ENCODE data around the gene GARNL3. TPM values are rescaled to one million over a fixed set of nuclear protein-coding genes. Genes with fewer than 3 reads are reported as not detected.

The GARNL3 gene
- total RNA-seq, 2 experiments from 2014 or later = 3.8 to 4.2 TPM

DNA sequence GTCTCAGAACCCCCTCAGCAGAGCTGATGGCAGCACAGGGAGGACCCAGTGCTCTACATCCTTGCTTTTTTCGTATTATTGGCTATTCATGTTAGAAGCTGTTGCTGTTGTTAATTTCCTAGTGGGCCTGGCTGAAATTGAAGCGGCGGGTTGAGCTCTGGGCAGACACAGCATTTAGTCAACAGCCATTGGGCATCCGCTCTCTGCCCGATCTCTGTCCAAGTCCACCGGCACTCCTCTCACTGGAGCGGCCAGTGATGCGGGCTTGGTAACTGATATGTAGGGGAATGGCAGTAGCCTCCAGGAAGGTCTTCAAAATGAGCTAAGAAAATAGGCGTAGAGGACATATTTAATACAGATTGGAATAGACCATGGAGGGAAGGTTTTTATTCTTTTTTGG is 1.3 kb upstream of the GARNL3 start:
- DNase-seq (no peak), ATAC-seq (no peak)
- no peaks in the 10 kb centered on the region for H3K36me3 Mint-ChIP-seq (ENCODE audit: low read depth)
- no peak overlapping the region for H3K27ac Mint-ChIP-seq
- ChIA-PET POLR2A (no interaction called here), CTCF (interaction anchor here (0.7 to 2.1 kb wide), 2 partner anchors 19 to 322 kb away, joined by 3 to 5 read pairs; no protein-coding TSS in a partner anchor)
- intact Hi-C loops (cut with micrococcal nuclease) = no loop called here
- H3K4me1 Mint-ChIP-seq (ENCODE audit: low read depth) = no peaks in the 10 kb centered on the region
- TF ChIP-seq, protein P1, sequence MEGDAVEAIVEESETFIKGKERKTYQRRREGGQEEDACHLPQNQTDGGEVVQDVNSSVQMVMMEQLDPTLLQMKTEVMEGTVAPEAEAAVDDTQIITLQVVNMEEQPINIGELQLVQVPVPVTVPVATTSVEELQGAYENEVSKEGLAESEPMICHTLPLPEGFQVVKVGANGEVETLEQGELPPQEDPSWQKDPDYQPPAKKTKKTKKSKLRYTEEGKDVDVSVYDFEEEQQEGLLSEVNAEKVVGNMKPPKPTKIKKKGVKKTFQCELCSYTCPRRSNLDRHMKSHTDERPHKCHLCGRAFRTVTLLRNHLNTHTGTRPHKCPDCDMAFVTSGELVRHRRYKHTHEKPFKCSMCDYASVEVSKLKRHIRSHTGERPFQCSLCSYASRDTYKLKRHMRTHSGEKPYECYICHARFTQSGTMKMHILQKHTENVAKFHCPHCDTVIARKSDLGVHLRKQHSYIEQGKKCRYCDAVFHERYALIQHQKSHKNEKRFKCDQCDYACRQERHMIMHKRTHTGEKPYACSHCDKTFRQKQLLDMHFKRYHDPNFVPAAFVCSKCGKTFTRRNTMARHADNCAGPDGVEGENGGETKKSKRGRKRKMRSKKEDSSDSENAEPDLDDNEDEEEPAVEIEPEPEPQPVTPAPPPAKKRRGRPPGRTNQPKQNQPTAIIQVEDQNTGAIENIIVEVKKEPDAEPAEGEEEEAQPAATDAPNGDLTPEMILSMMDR (IDR thresholded peaks at IDR 0.05) = no peak
- no peaks in the 10 kb centered on the region for H3K9me3 Mint-ChIP-seq
- no peak overlapping the region for H3K4me3 Mint-ChIP-seq
- H3K27me3 Mint-ChIP-seq = no peaks in the 10 kb centered on the region

DNA sequence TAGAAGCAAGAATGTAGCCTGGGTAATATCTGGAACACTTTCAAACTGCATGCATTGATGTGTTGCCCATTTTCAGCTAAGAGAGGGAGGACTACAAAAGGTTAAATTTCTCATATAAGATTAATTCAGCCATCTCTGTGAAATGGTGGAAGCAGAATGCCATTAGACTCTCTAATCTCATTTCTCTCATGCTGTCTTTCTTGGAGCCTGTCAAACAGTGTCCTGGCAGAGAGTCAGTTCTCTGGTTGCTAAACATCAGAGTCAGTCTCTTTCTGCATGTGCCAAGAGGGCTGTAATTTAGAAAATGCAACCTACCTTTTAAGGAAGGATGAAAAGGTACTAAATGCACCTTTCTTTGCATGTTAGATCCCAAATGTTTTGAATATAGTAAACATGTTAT is 910 bp upstream of the GARNL3 start:
- DNase-seq = no peak
- ChIA-PET CTCF (interaction anchor here (2.1 kb wide), 1 partner anchor 323 kb away, joined by 5 read pairs; no protein-coding TSS in a partner anchor), POLR2A (no interaction called here)
- TF ChIP-seq, protein P1 (IDR thresholded peaks at IDR 0.05) = no peak
- H3K4me1 Mint-ChIP-seq (ENCODE audit: low read depth) = no peaks in the 10 kb centered on the region
- intact Hi-C loops (cut with micrococcal nuclease) = no loop called here
- no peak for ATAC-seq
- H3K27me3 Mint-ChIP-seq = no peaks in the 10 kb centered on the region
- no peaks in the 10 kb centered on the region for H3K36me3 Mint-ChIP-seq (ENCODE audit: low read depth)
- no peaks in the 10 kb centered on the region for H3K9me3 Mint-ChIP-seq
- no peak overlapping the region for H3K4me3 Mint-ChIP-seq
- no peak overlapping the region for H3K27ac Mint-ChIP-seq

DNA sequence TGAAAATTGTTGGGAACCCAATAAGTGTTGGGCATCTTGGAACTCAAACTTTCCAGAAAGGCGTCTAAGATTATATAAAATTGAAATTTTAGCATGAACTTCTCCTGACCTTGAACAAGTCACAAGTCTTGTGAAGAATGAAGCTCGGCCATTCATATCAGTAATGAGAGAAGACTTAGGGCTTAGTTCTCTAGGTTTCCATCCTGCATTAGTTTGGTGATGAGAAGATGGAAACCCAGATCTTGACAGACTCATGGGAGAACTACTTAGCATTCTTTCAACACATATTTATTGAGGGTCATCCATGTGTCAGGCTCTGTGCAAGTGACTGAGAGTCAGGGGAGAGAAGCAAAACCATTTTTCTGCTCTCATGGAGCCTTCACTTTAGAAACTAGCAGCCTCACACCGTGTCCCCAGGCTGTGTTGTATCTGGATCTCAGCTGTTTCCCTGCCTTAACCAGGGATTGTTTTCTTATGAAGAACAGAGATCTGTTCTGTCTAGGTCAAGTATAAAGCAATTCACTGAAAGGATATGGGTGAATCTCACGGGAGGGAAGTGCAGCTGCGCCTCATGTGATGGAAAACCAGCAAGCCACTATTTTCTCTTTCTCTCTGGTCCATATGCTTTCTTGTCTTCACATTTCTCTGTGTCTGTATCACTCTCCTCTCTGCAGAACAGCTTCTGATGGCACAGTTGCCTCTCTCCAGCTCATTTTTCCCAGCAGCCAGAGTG is 3.4 kb downstream of the GARNL3 start:
- H3K27me3 Mint-ChIP-seq = peaks cover 9% of the 10 kb centered on the region
- ATAC-seq (no peak), DNase-seq (no peak)
- H3K36me3 Mint-ChIP-seq (ENCODE audit: low read depth) = no peaks in the 10 kb centered on the region
- H3K4me3 Mint-ChIP-seq = no peak overlapping the region
- CTCF ChIA-PET = interaction anchor here (1.0 kb wide), 1 partner anchor 188 kb away, joined by 3 read pairs; no protein-coding TSS in a partner anchor
- TF ChIP-seq, protein P1 (IDR thresholded peaks at IDR 0.05) = no peak
- intact Hi-C loops (cut with micrococcal nuclease) = no loop called here
- POLR2A ChIA-PET = interaction anchor here (0.5 kb wide), 1 partner anchor 27 kb away, joined by 3 read pairs; no protein-coding TSS in a partner anchor
- no peaks in the 10 kb centered on the region for H3K9me3 Mint-ChIP-seq
- no peak overlapping the region for H3K27ac Mint-ChIP-seq
- H3K4me1 Mint-ChIP-seq (ENCODE audit: low read depth) = no peaks in the 10 kb centered on the region

DNA sequence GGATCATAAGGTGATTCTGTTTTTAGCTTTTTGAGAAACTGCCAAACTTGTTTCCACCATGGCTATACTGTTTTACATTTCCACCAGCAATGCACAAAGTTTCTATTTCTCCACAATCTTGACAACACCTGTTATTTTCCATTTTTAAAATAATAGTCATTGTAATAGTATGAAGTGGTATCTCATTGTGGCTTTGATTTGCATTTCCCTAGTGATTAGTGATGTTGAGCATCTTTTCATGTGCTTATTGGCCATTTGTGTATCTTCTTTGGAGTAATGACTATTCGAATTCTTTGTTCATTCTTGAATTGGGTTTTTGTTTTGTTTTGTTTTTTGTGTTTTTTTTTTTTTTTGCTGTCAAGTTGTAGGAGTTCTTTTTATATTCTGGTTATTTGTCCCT is 4.9 kb downstream of the GARNL3 start:
- H3K27ac Mint-ChIP-seq = no peak overlapping the region
- intact Hi-C loops (cut with micrococcal nuclease) = no loop called here
- H3K36me3 Mint-ChIP-seq (ENCODE audit: low read depth) = no peaks in the 10 kb centered on the region
- H3K9me3 Mint-ChIP-seq = no peaks in the 10 kb centered on the region
- TF ChIP-seq, protein P1 (IDR thresholded peaks at IDR 0.05) = no peak
- DNase-seq (no peak), ATAC-seq (no peak)
- no peak overlapping the region for H3K4me3 Mint-ChIP-seq
- H3K4me1 Mint-ChIP-seq (ENCODE audit: low read depth) = no peaks in the 10 kb centered on the region
- peaks cover 9% of the 10 kb centered on the region for H3K27me3 Mint-ChIP-seq
- POLR2A ChIA-PET = no interaction called here
- CTCF ChIA-PET = interaction anchor here (1.6 kb wide), 1 partner anchor 9 kb away, joined by 3 read pairs; no protein-coding TSS in a partner anchor

DNA sequence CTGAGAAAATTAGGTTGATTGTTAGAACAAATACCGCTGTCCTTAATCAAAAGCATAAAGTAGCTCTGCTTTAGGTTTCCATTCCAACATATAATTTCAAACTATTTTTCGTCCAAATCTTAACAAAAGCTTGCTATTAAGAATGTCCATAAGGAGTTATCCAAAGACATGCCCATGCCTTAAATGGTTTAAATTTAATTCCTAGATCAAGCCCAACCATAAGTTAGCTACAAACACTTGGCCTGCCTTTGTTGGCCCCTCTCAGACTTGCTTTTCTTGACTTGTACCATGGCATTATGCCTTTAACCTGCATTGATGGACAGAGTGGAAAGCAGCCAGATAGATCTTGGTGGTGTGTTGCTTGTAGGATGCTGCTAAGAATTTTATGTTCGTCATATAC is 8.8 kb downstream of the GARNL3 start:
- POLR2A ChIA-PET = interaction anchor here (1.1 kb wide), 1 partner anchor 178 kb away, joined by 3 read pairs; the partner anchor contains the start of genes LRSAM1 and RPL12
- no peak overlapping the region for H3K27ac Mint-ChIP-seq
- TF ChIP-seq, protein P1 (IDR thresholded peaks at IDR 0.05) = no peak
- no peak for DNase-seq
- no peak overlapping the region for H3K4me3 Mint-ChIP-seq
- no peak for ATAC-seq
- peaks cover 2% of the 10 kb centered on the region for H3K4me1 Mint-ChIP-seq (ENCODE audit: low read depth)
- no peaks in the 10 kb centered on the region for H3K9me3 Mint-ChIP-seq
- intact Hi-C loops (cut with micrococcal nuclease) = no loop called here
- H3K36me3 Mint-ChIP-seq (ENCODE audit: low read depth) = no peaks in the 10 kb centered on the region
- peaks cover 15% of the 10 kb centered on the region for H3K27me3 Mint-ChIP-seq
- CTCF ChIA-PET = interaction anchor here (1.2 kb wide), 1 partner anchor 22 kb away, joined by 3 read pairs; no protein-coding TSS in a partner anchor
